Measurements from ENCODE around the gene CLEC4F. TPM values are rescaled to one million over a fixed set of nuclear protein-coding genes. Genes with fewer than 3 reads are reported as not detected.

CLEC4F gene
- total RNA-seq, 1 experiment from 2014 or later: not detected

DNA sequence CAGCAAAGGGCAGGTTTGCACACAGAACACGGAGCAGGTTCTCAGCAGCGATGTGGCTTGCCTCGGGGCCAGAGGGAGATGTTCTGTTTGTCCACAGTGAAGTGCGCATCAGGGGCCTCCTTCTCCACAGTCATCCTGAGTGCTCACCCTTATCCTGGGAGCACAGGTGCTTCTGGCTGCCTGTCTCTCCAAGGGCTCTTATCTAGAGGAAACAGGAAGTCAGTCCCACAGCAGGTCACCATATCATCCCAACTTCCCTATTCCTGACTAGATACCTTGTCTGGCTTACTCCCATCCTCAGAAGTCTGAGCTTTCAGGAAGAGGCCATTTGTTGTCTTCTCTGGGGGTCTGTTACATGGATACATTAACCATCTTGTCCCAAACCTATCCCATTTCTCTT is 15.2 kb upstream of the CLEC4F start, which contains the start of gene CD207:
CD207 (minus strand) TSS at position 174 of the 400 bp plus-strand sequence; CDS start at position 134, 40 bp downstream.
- H3K27ac ChIP-seq (ENCODE audit: insufficient read length, low read depth, low read length): no peak within 1 kb of the TSS
- no peak within 1 kb of the TSS for H3K23ac ChIP-seq (ENCODE audit: insufficient read length, low read depth, low read length)
- Mint-ChIP-seq H3K27me3 (ENCODE audit: low read depth) (peaks cover 38% of the 10 kb centered on the region), H3K9me3 (no peaks in the 10 kb centered on the region), H3K4me3 (no peak within 1 kb of the TSS), H3K4me1 (0 out of 4 replicates have a peak, but pooled peaks cover 0 to 2% of the 10 kb centered on the region in 2 experiments), H3K36me3 (ENCODE audit: insufficient read depth in 1 of 3, low read depth in 3 of 3) (no peaks in the 10 kb centered on the region), H3K27ac (no peak within 1 kb of the TSS)
- no peak within 1 kb of the TSS for H2AFZ ChIP-seq (ENCODE audit: low read length)
- no peaks in the 10 kb centered on the region for H3K4me1 ChIP-seq (ENCODE audit: insufficient read depth, low read length)
- WGBS (ENCODE audit: extremely low coverage, insufficient read length, low lambda C conversion rate): no CpG with 5 or more reads among the region's 4 CpGs
- no peak within 1 kb of the TSS for H2AK5ac ChIP-seq (ENCODE audit: insufficient read length, low read length)
- H2BK120ac ChIP-seq (ENCODE audit: low read depth, low read length, poor library complexity, severe bottlenecking): no peak within 1 kb of the TSS
- no peak within 1 kb of the TSS for H3T11ph ChIP-seq (ENCODE audit: low read length)
- no peak within 1 kb of the TSS for H4K91ac ChIP-seq (ENCODE audit: insufficient read length, low read depth, low read length)
- H2BK20ac ChIP-seq (ENCODE audit: low read depth, low read length, poor library complexity, severe bottlenecking): no peak within 1 kb of the TSS
- H3K56ac ChIP-seq (ENCODE audit: insufficient read length, low read depth, low read length): no peak within 1 kb of the TSS
- H3K23me2 ChIP-seq (ENCODE audit: insufficient read length, low read depth, low read length, poor library complexity, severe bottlenecking): no peaks in the 10 kb centered on the region
- H3K79me2 ChIP-seq (ENCODE audit: insufficient read depth, low read length): no peaks in the 10 kb centered on the region
- no peak within 1 kb of the TSS for H2BK12ac ChIP-seq (ENCODE audit: insufficient read length, low read depth, low read length)
- H2BK15ac ChIP-seq (ENCODE audit: low read depth, low read length): no peak within 1 kb of the TSS
- no peaks in the 10 kb centered on the region for H3K9me3 ChIP-seq (ENCODE audit: control insufficient read depth, low read depth, low read length)
- H3K4ac ChIP-seq (ENCODE audit: low read depth, low read length): no peak within 1 kb of the TSS
- H2BK5ac ChIP-seq (ENCODE audit: insufficient read length, low read length): no peak within 1 kb of the TSS
- TF ChIP-seq, protein P1, sequence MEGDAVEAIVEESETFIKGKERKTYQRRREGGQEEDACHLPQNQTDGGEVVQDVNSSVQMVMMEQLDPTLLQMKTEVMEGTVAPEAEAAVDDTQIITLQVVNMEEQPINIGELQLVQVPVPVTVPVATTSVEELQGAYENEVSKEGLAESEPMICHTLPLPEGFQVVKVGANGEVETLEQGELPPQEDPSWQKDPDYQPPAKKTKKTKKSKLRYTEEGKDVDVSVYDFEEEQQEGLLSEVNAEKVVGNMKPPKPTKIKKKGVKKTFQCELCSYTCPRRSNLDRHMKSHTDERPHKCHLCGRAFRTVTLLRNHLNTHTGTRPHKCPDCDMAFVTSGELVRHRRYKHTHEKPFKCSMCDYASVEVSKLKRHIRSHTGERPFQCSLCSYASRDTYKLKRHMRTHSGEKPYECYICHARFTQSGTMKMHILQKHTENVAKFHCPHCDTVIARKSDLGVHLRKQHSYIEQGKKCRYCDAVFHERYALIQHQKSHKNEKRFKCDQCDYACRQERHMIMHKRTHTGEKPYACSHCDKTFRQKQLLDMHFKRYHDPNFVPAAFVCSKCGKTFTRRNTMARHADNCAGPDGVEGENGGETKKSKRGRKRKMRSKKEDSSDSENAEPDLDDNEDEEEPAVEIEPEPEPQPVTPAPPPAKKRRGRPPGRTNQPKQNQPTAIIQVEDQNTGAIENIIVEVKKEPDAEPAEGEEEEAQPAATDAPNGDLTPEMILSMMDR (conservative IDR thresholded peaks at IDR 0.05): no peak
- no peak within 1 kb of the TSS for H3K18ac ChIP-seq (ENCODE audit: insufficient read length, low read depth, low read length)
- no peak for DNase-seq
- no peak within 1 kb of the TSS for H3K9ac ChIP-seq (ENCODE audit: extremely low read depth, insufficient read length, low read length)
- no peaks in the 10 kb centered on the region for H3K79me1 ChIP-seq (ENCODE audit: insufficient read depth, low read depth, low read length, poor library complexity, severe bottlenecking)
- no peak within 1 kb of the TSS for H4K8ac ChIP-seq (replicated peaks; ENCODE audit: insufficient read length, low read depth, low read length)
- H3K14ac ChIP-seq (ENCODE audit: insufficient read depth, low read length): no peak within 1 kb of the TSS
- no peaks in the 10 kb centered on the region for H3K27me3 ChIP-seq (ENCODE audit: insufficient read depth, low read length)
- H4K20me1 ChIP-seq (ENCODE audit: control insufficient read depth, insufficient read depth, insufficient read length): no peaks in the 10 kb centered on the region
- no peak within 1 kb of the TSS for H4K5ac ChIP-seq (ENCODE audit: insufficient read length, low read depth, low read length)
- H3K4me2 ChIP-seq (ENCODE audit: insufficient read depth, insufficient read length, low read length): no peak within 1 kb of the TSS
